IMR-90 (cell line): Measurements from ENCODE around the gene TNPO2. TPM values are rescaled to one million over a fixed set of nuclear protein-coding genes. Genes with fewer than 3 reads are reported as not detected.
A peak's percentile ranks its signal among the peaks of the same experiment; 100 is the strongest.

Experiments used
- ATAC-seq: fragments of 200-7000 bp; cut with Tn5 transposase; 2 replicates; pipeline ENCODE4 v1.9.1; 2020; ENCODE audit warnings: low read depth, mild to moderate bottlenecking, moderate library complexity
- BruUV-seq: library from RNA; stranded (reverse); fragments of 400-500 nt; replicated peaks from 2 replicates; lab custom pipeline; 2021; lab: Mats Ljungman, UMichigan
- CTCF ChIA-PET: fragments of 300-600 bp; formaldehyde crosslinking; extraction: SDS; loops from one replicate; lab custom pipeline; 2021; ENCODE audit warnings: antibody characterized with exemption; lab: Yijun Ruan, JAX
- POLR2A ChIA-PET: fragments of 300-600 bp; sonication (Branson Sonifier 250); formaldehyde crosslinking; loops from one replicate; lab custom pipeline; 2022; ENCODE audit warnings: antibody characterized with exemption; ENCODE audit not compliant: unreplicated experiment; lab: Charles Lee
- DNase-seq: peaks from one replicate; pipeline ENCODE4 v3.0.0; 2013
- H2AFZ ChIP-seq: replicated peaks from 2 replicates; pipeline ENCODE3; 2013; ENCODE audit warnings: low read length, mild to moderate bottlenecking; ENCODE audit not compliant: poor library complexity
- H2AK5ac ChIP-seq: 2 replicates; pipeline ENCODE4 v1.6.1; 2013; ENCODE audit warnings: low read depth, low read length, inconsistent platforms
- H2AK9ac ChIP-seq: replicated peaks from 2 replicates; pipeline ENCODE3; 2013; ENCODE audit warnings: mild to moderate bottlenecking, low read depth, low read length, moderate library complexity; ENCODE audit not compliant: poor library complexity
- H2BK120ac ChIP-seq: 2 replicates; pipeline ENCODE4 v1.6.1; 2013; ENCODE audit warnings: low read depth, low read length, inconsistent platforms
- H2BK15ac ChIP-seq: 3 replicates; pipeline ENCODE4 v1.6.1; 2013; ENCODE audit warnings: low read depth, low read length, inconsistent platforms
- H2BK20ac ChIP-seq: 2 replicates; pipeline ENCODE4 v1.6.1; 2013; ENCODE audit warnings: low read depth, mild to moderate bottlenecking, inconsistent platforms, low read length, moderate library complexity
- H2BK5ac ChIP-seq: 2 replicates; pipeline ENCODE4 v1.6.1; 2013; ENCODE audit warnings: mild to moderate bottlenecking, low read depth, low read length, inconsistent platforms; ENCODE audit not compliant: poor library complexity, severe bottlenecking
- H3K14ac ChIP-seq: replicated peaks from 2 replicates; pipeline ENCODE4 v1.6.1; 2013; ENCODE audit warnings: low read depth, low read length, inconsistent platforms
- H3K18ac ChIP-seq: 2 replicates; pipeline ENCODE4 v1.6.1; 2013; ENCODE audit warnings: low read depth, low read length, control low read depth
- H3K23ac ChIP-seq: 2 replicates; pipeline ENCODE4 v1.6.1; 2013; ENCODE audit warnings: low read depth, low read length, inconsistent platforms
- H3K27ac ChIP-seq: 2 replicates; pipeline ENCODE4 v1.5.1; 2013; ENCODE audit warnings: mild to moderate bottlenecking, control low read depth, low read length; ENCODE audit not compliant: insufficient read depth
- H3K27me3 ChIP-seq: 2 replicates; pipeline ENCODE4 v1.6.1; 2013; ENCODE audit warnings: low read length; ENCODE audit not compliant: control insufficient read depth, insufficient read depth
- H3K36me3 ChIP-seq: 2 replicates; pipeline ENCODE4 v1.6.1; 2013; ENCODE audit warnings: low read length, mixed read lengths; ENCODE audit not compliant: control insufficient read depth, insufficient read depth
- H3K4ac ChIP-seq: 2 replicates; pipeline ENCODE4 v1.6.1; 2013; ENCODE audit warnings: low read depth, low read length, inconsistent platforms
- H3K4me1 ChIP-seq: 2 replicates; pipeline ENCODE4 v1.6.1; 2013; ENCODE audit warnings: low read length, mixed read lengths; ENCODE audit not compliant: control insufficient read depth, insufficient read depth
- H3K4me2 ChIP-seq: 2 replicates; pipeline ENCODE4 v1.6.1; 2013; ENCODE audit warnings: low read depth, mild to moderate bottlenecking, control low read depth, low read length, moderate library complexity
- H3K4me3 ChIP-seq: 2 replicates; pipeline ENCODE4 v1.5.1; 2013; ENCODE audit warnings: low read depth, mild to moderate bottlenecking, control low read depth, low read length, moderate library complexity; ENCODE audit not compliant: insufficient read depth
- H3K56ac ChIP-seq: 2 replicates; pipeline ENCODE4 v1.6.1; 2013; ENCODE audit warnings: low read length, inconsistent platforms; ENCODE audit not compliant: insufficient read depth; ENCODE audit errors: extremely low read depth
- H3K79me1 ChIP-seq, 2 experiments: 2 replicates each; pipeline ENCODE4 v1.6.1; 2013; ENCODE audit warnings: low read length in 2 of 2, inconsistent platforms in 1 of 2, low read depth in 1 of 2
- H3K9ac ChIP-seq: 2 replicates; pipeline ENCODE4 v1.6.1; 2013; ENCODE audit warnings: low read depth, low read length, control low read depth
- H3K9me1 ChIP-seq: 2 replicates; pipeline ENCODE4 v1.6.1; 2013; ENCODE audit warnings: low read length, inconsistent platforms; ENCODE audit not compliant: insufficient read depth
- H3K9me3 ChIP-seq: 2 replicates; pipeline ENCODE4 v1.6.1; 2013; ENCODE audit warnings: low read length; ENCODE audit not compliant: control insufficient read depth, insufficient read depth
- H4K20me1 ChIP-seq: 2 replicates; pipeline ENCODE4 v1.6.1; 2013; ENCODE audit warnings: low read length, inconsistent platforms; ENCODE audit not compliant: insufficient read depth
- H4K5ac ChIP-seq: 2 replicates; pipeline ENCODE4 v1.6.1; 2013; ENCODE audit warnings: mild to moderate bottlenecking, low read depth, low read length, control low read depth
- H4K8ac ChIP-seq, 2 experiments: 2 replicates each; pipeline ENCODE4 v1.6.1; 2013; ENCODE audit warnings: low read depth in 2 of 2, low read length in 2 of 2, control low read depth in 1 of 2, inconsistent platforms in 1 of 2
- H4K91ac ChIP-seq: 2 replicates; pipeline ENCODE4 v1.6.1; 2013; ENCODE audit warnings: low read depth, low read length, inconsistent platforms; ENCODE audit not compliant: insufficient read depth
- CEBPB ChIP-seq: IDR thresholded peaks from 2 replicates; pipeline ENCODE4 v1.6.1; 2012; ENCODE audit warnings: low read depth, low read length, improper control_type of control experiment
- CHD1 ChIP-seq: IDR thresholded peaks from 2 replicates; pipeline ENCODE4 v1.6.1; 2012; ENCODE audit warnings: low read depth, low read length, improper control_type of control experiment
- CTCF ChIP-seq: conservative IDR thresholded peaks from 2 replicates; pipeline ENCODE4 v1.5.1; 2012; ENCODE audit warnings: mild to moderate bottlenecking, low read depth, low read length, improper control_type of control experiment
- ELK1 ChIP-seq: fragments of 150-350 bp; IDR thresholded peaks from 2 replicates; pipeline ENCODE4 v1.6.1; 2016; ENCODE audit warnings: low read depth, mild to moderate bottlenecking, low read length, moderate library complexity, borderline replicate concordance
- MAFK ChIP-seq: IDR thresholded peaks from 2 replicates; pipeline ENCODE4 v1.6.1; 2012; ENCODE audit warnings: low read depth, low read length, improper control_type of control experiment
- MAZ ChIP-seq: IDR thresholded peaks from 2 replicates; pipeline ENCODE4 v1.6.1; 2012; ENCODE audit warnings: low read depth, mild to moderate bottlenecking, low read length, improper control_type of control experiment, moderate library complexity, borderline replicate concordance
- POLR2A ChIP-seq: IDR thresholded peaks from 2 replicates; pipeline ENCODE4 v1.6.1; 2012; ENCODE audit warnings: mild to moderate bottlenecking, low read depth, low read length
- RAD21 ChIP-seq: IDR thresholded peaks from 2 replicates; pipeline ENCODE4 v1.6.1; 2012; ENCODE audit warnings: low read length, improper control_type of control experiment
- RCOR1 ChIP-seq: IDR thresholded peaks from 2 replicates; pipeline ENCODE4 v1.6.1; 2012; ENCODE audit warnings: mild to moderate bottlenecking, low read length, improper control_type of control experiment; ENCODE audit not compliant: insufficient replicate concordance
- RFX5 ChIP-seq: IDR thresholded peaks from 2 replicates; pipeline ENCODE4 v1.8.0; 2012; ENCODE audit warnings: low read depth, mild to moderate bottlenecking, low read length, moderate library complexity
- USF2 ChIP-seq: fragments of 150-350 bp; IDR thresholded peaks from 2 replicates; pipeline ENCODE4 v1.6.1; 2017; ENCODE audit warnings: mild to moderate bottlenecking, antibody characterized with exemption, low read length, low read depth
- WGBS, 2 experiments: methylation state at CpG; one replicate each; pipeline versions ENCODE4 v1.1.5 to v1.1.7; 2013; ENCODE audit warnings: missing lambda C conversion rate in 2 of 2; ENCODE audit not compliant: insufficient read length in 1 of 2; ENCODE audit errors: extremely low coverage in 2 of 2; 5-methylcytosine and 5-hydroxymethylcytosine counted together
- dilution Hi-C: fragments of 300-500 bp; cut with HindIII; formaldehyde crosslinking; loops from one replicate; pipeline ENCODE4 v1.14.3; 2018; ENCODE audit warnings: low sequenced_read_pairs; ENCODE audit not compliant: unreplicated experiment
- in situ Hi-C: fragments of 300-500 bp; cut with MboI; formaldehyde crosslinking; loops from 3 replicates; pipeline ENCODE4 v1.14.3; 2019; ENCODE audit warnings: low sequenced_read_pairs, inconsistent platforms, mixed read lengths
- intact Hi-C: fragments of 100-400 bp; cut with micrococcal nuclease; formaldehyde crosslinking; loops from 2 replicates; pipeline ENCODE4 v1.10.0; 2022
- polyA plus RNA-seq, 3 experiments: library from polyadenylated mRNA; depleted of rRNA; stranded (reverse); fragments of >200 nt; gene quantifications; 2 replicates each; pipeline ENCODE4 v1.2.3, GENCODE V29; 2012; ENCODE audit warnings: low replicate concordance in 1 of 3
- total RNA-seq: library from RNA; depleted of rRNA; stranded (reverse); fragments of >200 nt; gene quantifications from 2 replicates; pipeline ENCODE4 v1.2.3, GENCODE V29; 2012

The TNPO2 gene
- total and polyA plus RNA-seq, 2 of the 4 experiments (the other 2 are of a cell fraction) = 36.0 to 77.2 TPM

GRCh38 chr19:12715102-12715501, 8.6 kb downstream of the TNPO2 start:
- H4K5ac ChIP-seq = no peak overlapping the region
- no peaks in the 10 kb centered on the region; the same call in 1 of the 2 replicates for H3K4me1 ChIP-seq
- H3K79me1 ChIP-seq = peaks cover 27 to 63% of the 10 kb centered on the region in 2 experiments
- peaks cover 7% of the 10 kb centered on the region; the same call in 1 of the 2 replicates for H3K9me1 ChIP-seq
- in situ Hi-C loops = no loop called here
- ChIA-PET CTCF (no interaction called here), POLR2A (no interaction called here)
- TF ChIP-seq RAD21 (no peak), RFX5 (no peak), USF2 (no peak), ELK1 (no peak), CHD1 (no peak), CEBPB (no peak), MAFK (no peak), CTCF (no peak), MAZ (no peak), RCOR1 (no peak), POLR2A (no peak)
- no peak overlapping the region for H3K18ac ChIP-seq
- no peak overlapping the region for H2BK15ac ChIP-seq
- no peaks in the 10 kb centered on the region for H3K27me3 ChIP-seq
- 92% methylated on average over 10 of the region's 15 CpGs; no CpG with 5 or more reads in 1 of the 2 experiments for WGBS, 2 experiments
- no peaks in the 10 kb centered on the region for H3K9me3 ChIP-seq
- H3K4ac ChIP-seq = no peak overlapping the region
- H3K4me3 ChIP-seq = no peak overlapping the region
- BruUV-seq = TSS peak; percentile 33
- peaks cover 60% of the 10 kb centered on the region for H3K36me3 ChIP-seq
- H2AK5ac ChIP-seq = no peak overlapping the region
- no peak overlapping the region for H2AFZ ChIP-seq
- peaks cover 21% of the 10 kb centered on the region for H4K20me1 ChIP-seq
- H2AK9ac ChIP-seq = peak overlapping the region; percentile 13
- no peak overlapping the region for H4K91ac ChIP-seq
- no peak overlapping the region for H3K27ac ChIP-seq
- H3K9ac ChIP-seq = no peak overlapping the region
- H2BK5ac ChIP-seq = no peak overlapping the region
- dilution Hi-C loops = no loop called here
- no peak overlapping the region for H3K4me2 ChIP-seq
- no peak overlapping the region for H3K56ac ChIP-seq
- no peak for ATAC-seq
- no peak overlapping the region for H3K14ac ChIP-seq
- intact Hi-C loops = no loop called here
- no peak overlapping the region for H2BK120ac ChIP-seq
- no peak overlapping the region for H3K23ac ChIP-seq
- H2BK20ac ChIP-seq = no peak overlapping the region
- no peak overlapping the region for H4K8ac ChIP-seq
- no peak for DNase-seq
